H9 (cell line): ENCODE results near the gene AFDN. TPM values are rescaled to one million over a fixed set of nuclear protein-coding genes. Genes with fewer than 3 reads are reported as not detected.

Experiments
- DNase-seq: peaks from one replicate; pipeline ENCODE4 v3.0.0-alpha.2; 2017
- H2AFZ ChIP-seq: one replicate; pipeline ENCODE4 v1.6.1; 2013; ENCODE audit warnings: mild to moderate bottlenecking, low read length, control low read depth, moderate library complexity
- H2AK5ac ChIP-seq: 2 replicates; pipeline ENCODE4 v1.6.1; 2013; ENCODE audit warnings: low read length, control low read depth, mixed read lengths; ENCODE audit not compliant: insufficient read length
- H2BK120ac ChIP-seq: one replicate; pipeline ENCODE4 v1.6.1; 2013; ENCODE audit warnings: low read depth, mild to moderate bottlenecking, low read length, control low read depth, inconsistent platforms; ENCODE audit not compliant: poor library complexity, severe bottlenecking
- H2BK12ac ChIP-seq: 2 replicates; pipeline ENCODE4 v1.6.1; 2013; ENCODE audit warnings: low read length, control low read depth, mixed read lengths, low read depth; ENCODE audit not compliant: insufficient read length
- H2BK15ac ChIP-seq: 2 replicates; pipeline ENCODE4 v1.6.1; 2013; ENCODE audit warnings: low read depth, low read length, control low read depth
- H2BK20ac ChIP-seq: one replicate; pipeline ENCODE4 v1.6.1; 2013; ENCODE audit warnings: low read depth, mild to moderate bottlenecking, low read length, control low read depth, inconsistent platforms; ENCODE audit not compliant: poor library complexity, severe bottlenecking
- H2BK5ac ChIP-seq: 2 replicates; pipeline ENCODE4 v1.6.1; 2013; ENCODE audit warnings: low read length, control low read depth, mixed read lengths; ENCODE audit not compliant: insufficient read length
- H3K14ac ChIP-seq: 2 replicates; pipeline ENCODE4 v1.6.1; 2013; ENCODE audit warnings: low read length, control low read depth; ENCODE audit not compliant: insufficient read depth
- H3K18ac ChIP-seq: 2 replicates; pipeline ENCODE4 v1.6.1; 2013; ENCODE audit warnings: low read depth, mild to moderate bottlenecking, mixed read lengths, low read length, control low read depth; ENCODE audit not compliant: insufficient read length
- H3K23ac ChIP-seq: 2 replicates; pipeline ENCODE4 v1.6.1; 2013; ENCODE audit warnings: low read length, control low read depth, mixed read lengths, low read depth; ENCODE audit not compliant: insufficient read length
- H3K23me2 ChIP-seq: 2 replicates; pipeline ENCODE4 v1.6.1; 2013; ENCODE audit warnings: low read depth, mild to moderate bottlenecking, mixed read lengths, low read length, control low read depth; ENCODE audit not compliant: insufficient read length, poor library complexity, severe bottlenecking
- H3K27ac ChIP-seq: 2 replicates; pipeline ENCODE4 v1.5.1; 2013; ENCODE audit warnings: low read length, control low read depth, mixed read lengths, low read depth; ENCODE audit not compliant: insufficient read length
- H3K27me3 ChIP-seq: 2 replicates; pipeline ENCODE4 v1.6.1; 2013; ENCODE audit warnings: low read length, control low read depth, inconsistent platforms; ENCODE audit not compliant: insufficient read depth
- H3K4ac ChIP-seq: 2 replicates; pipeline ENCODE4 v1.6.1; 2013; ENCODE audit warnings: low read depth, mild to moderate bottlenecking, control low read depth, inconsistent platforms, low read length, moderate library complexity
- H3K4me1 ChIP-seq: 2 replicates; pipeline ENCODE4 v1.6.1; 2013; ENCODE audit warnings: low read length, control low read depth, inconsistent platforms; ENCODE audit not compliant: insufficient read depth
- H3K4me2 ChIP-seq: 2 replicates; pipeline ENCODE4 v1.6.1; 2013; ENCODE audit warnings: low read length, control low read depth, mixed read lengths; ENCODE audit not compliant: insufficient read length, insufficient read depth
- H3K56ac ChIP-seq: 2 replicates; pipeline ENCODE4 v1.6.1; 2013; ENCODE audit warnings: low read depth, mild to moderate bottlenecking, mixed read lengths, low read length, control low read depth; ENCODE audit not compliant: insufficient read length
- H3K79me1 ChIP-seq: 2 replicates; pipeline ENCODE4 v1.6.1; 2013; ENCODE audit warnings: low read depth, mild to moderate bottlenecking, moderate library complexity, low read length, control low read depth, inconsistent platforms; ENCODE audit not compliant: insufficient read depth, poor library complexity, severe bottlenecking
- H3K79me2 ChIP-seq: 2 replicates; pipeline ENCODE4 v1.6.1; 2013; ENCODE audit warnings: low read length, control low read depth, inconsistent platforms; ENCODE audit not compliant: insufficient read depth
- H3K9ac ChIP-seq: 2 replicates; pipeline ENCODE4 v1.6.1; 2013; ENCODE audit warnings: low read length, control low read depth, mixed read lengths; ENCODE audit not compliant: insufficient read length; ENCODE audit errors: extremely low read depth
- H3K9me3 ChIP-seq: one replicate; pipeline ENCODE4 v1.6.1; 2013; ENCODE audit warnings: low read depth, low read length, inconsistent platforms; ENCODE audit not compliant: control insufficient read depth
- H3T11ph ChIP-seq: one replicate; pipeline ENCODE4 v1.6.1; 2013; ENCODE audit warnings: mild to moderate bottlenecking, low read length, control low read depth, inconsistent platforms
- H4K20me1 ChIP-seq: one replicate; pipeline ENCODE4 v1.6.1; 2013; ENCODE audit not compliant: control insufficient read depth, insufficient read length, insufficient read depth
- H4K5ac ChIP-seq: 2 replicates; pipeline ENCODE4 v1.6.1; 2013; ENCODE audit warnings: low read depth, mild to moderate bottlenecking, mixed read lengths, low read length, control low read depth; ENCODE audit not compliant: insufficient read length
- H4K8ac ChIP-seq: replicated peaks from 2 replicates; pipeline ENCODE4 v1.6.1; 2013; ENCODE audit warnings: low read length, control low read depth, mixed read lengths, low read depth; ENCODE audit not compliant: insufficient read length
- H4K91ac ChIP-seq: 2 replicates; pipeline ENCODE4 v1.6.1; 2013; ENCODE audit warnings: low read depth, mild to moderate bottlenecking, moderate library complexity, mixed read lengths, low read length, control low read depth; ENCODE audit not compliant: insufficient read length
- H3K27ac Mint-ChIP-seq, 3 experiments: 2 replicates in 2 of 3; 3 replicates in 1 of 3; pipeline ENCODE4 v1.8.0; 2020 to 2021; ENCODE audit warnings: mixed read lengths in 3 of 3, mild to moderate bottlenecking in 1 of 3, moderate library complexity in 1 of 3
- H3K27me3 Mint-ChIP-seq: 2 replicates; pipeline ENCODE4 v1.8.0; 2021; ENCODE audit warnings: low read depth, mild to moderate bottlenecking, moderate library complexity, mixed read lengths
- H3K36me3 Mint-ChIP-seq, 3 experiments: 2 replicates in 2 of 3; 3 replicates in 1 of 3; pipeline ENCODE4 v1.8.0; 2020 to 2021; ENCODE audit warnings: low read depth in 3 of 3, mixed read lengths in 3 of 3; ENCODE audit not compliant: insufficient read depth in 1 of 3
- H3K4me1 Mint-ChIP-seq, 2 experiments: 2 replicates each; pipeline ENCODE4 v1.8.0; 2020; ENCODE audit warnings: mixed read lengths in 2 of 2
- H3K4me3 Mint-ChIP-seq, 2 experiments: 2 replicates in 1 of 2; 3 replicates in 1 of 2; pipeline ENCODE4 v1.8.0; 2020 to 2021; ENCODE audit warnings: mild to moderate bottlenecking in 2 of 2, mixed read lengths in 2 of 2, moderate library complexity in 1 of 2
- H3K9me3 Mint-ChIP-seq, 2 experiments: 2 replicates in 1 of 2; 3 replicates in 1 of 2; pipeline ENCODE4 v1.8.0; 2020; ENCODE audit warnings: mild to moderate bottlenecking in 2 of 2, mixed read lengths in 2 of 2, moderate library complexity in 1 of 2
- CTCF ChIP-seq: fragments of 200-600 bp; sonication (generic); conservative IDR thresholded peaks from 3 replicates; pipeline ENCODE4 v1.8.0; 2021; ENCODE audit warnings: antibody characterized with exemption, mild to moderate bottlenecking
- whole genome bisulfite sequencing: extraction: QIAGEN DNeasy Blood & Tissue Kit; methylation state at CpG from one replicate; pipeline ENCODE4 v1.1.7; 2013; ENCODE audit warnings: missing lambda C conversion rate, low lambda C conversion rate, mixed read lengths; ENCODE audit not compliant: insufficient read length; ENCODE audit errors: extremely low coverage; 5-methylcytosine and 5-hydroxymethylcytosine counted together
- total RNA-seq: library from RNA; stranded (reverse); gene quantifications from 2 replicates; pipeline ENCODE4 v1.2.1, GENCODE V29; 2021

The AFDN gene
- total RNA-seq, 1 experiment from 2014 or later = 157 TPM

- H3K56ac ChIP-seq = no peak overlapping the region
- no peaks in the 10 kb centered on the region for H3K4me1 ChIP-seq
- no peak overlapping the region for H3K4me3 Mint-ChIP-seq
- H2BK12ac ChIP-seq = no peak overlapping the region
- no CpG with 5 or more reads among the region's 31 CpGs for WGBS
- no peaks in the 10 kb centered on the region for H3K79me1 ChIP-seq
- no peaks in the 10 kb centered on the region for H3K27me3 ChIP-seq
- no peaks in the 10 kb centered on the region for H4K20me1 ChIP-seq
- H4K91ac ChIP-seq = no peak overlapping the region
- H2BK15ac ChIP-seq = no peak overlapping the region
- peaks cover 15 to 21% of the 10 kb centered on the region in 2 experiments for H3K4me1 Mint-ChIP-seq
- no peak for DNase-seq
- H3K27me3 Mint-ChIP-seq = no peaks in the 10 kb centered on the region; the same call in 1 of the 2 replicates
- no peak overlapping the region for H2BK20ac ChIP-seq
- H3K23me2 ChIP-seq = no peaks in the 10 kb centered on the region
- peak overlapping the region; percentile 61 for H3K14ac ChIP-seq
- H3K9me3 Mint-ChIP-seq = no peaks in the 10 kb centered on the region; a peak in 1 of 5 replicates
- no peaks in the 10 kb centered on the region for H3K36me3 Mint-ChIP-seq
- H2BK5ac ChIP-seq = no peak overlapping the region
- H3K4me2 ChIP-seq = no peak overlapping the region
- no peaks in the 10 kb centered on the region for H3K79me2 ChIP-seq
- H3K18ac ChIP-seq = peak overlapping the region; percentile 12
- no peak overlapping the region for H4K5ac ChIP-seq
- no peak overlapping the region for H2AFZ ChIP-seq
- H3T11ph ChIP-seq = no peak overlapping the region
- H3K27ac ChIP-seq = no peak overlapping the region
- no peak overlapping the region for H3K4ac ChIP-seq
- no peaks in the 10 kb centered on the region for H3K9me3 ChIP-seq
- no peak for TF ChIP-seq CTCF
- H3K9ac ChIP-seq = no peak overlapping the region
- no peak overlapping the region for H3K23ac ChIP-seq
- no peak overlapping the region for H2AK5ac ChIP-seq
- H3K27ac Mint-ChIP-seq = no peak overlapping the region
- H2BK120ac ChIP-seq = no peak overlapping the region
- H4K8ac ChIP-seq = no peak overlapping the region
These were observed 29.7 kb upstream of the AFDN start for GRCh38 chr6:167797011-167797471.
